ENCODE measurements around the gene ELP1. TPM values are rescaled to one million over a fixed set of nuclear protein-coding genes. Genes with fewer than 3 reads are reported as not detected.
"Not testable (repeated sequence)": the region's sequence is repeated elsewhere in the genome, so short reads cannot be mapped to it uniquely, and the experiment has no call there.

ELP1 gene
- total RNA-seq, 4 donors from 2014 or later = 10.0 to 27.2 (median 19.1) TPM

DNA sequence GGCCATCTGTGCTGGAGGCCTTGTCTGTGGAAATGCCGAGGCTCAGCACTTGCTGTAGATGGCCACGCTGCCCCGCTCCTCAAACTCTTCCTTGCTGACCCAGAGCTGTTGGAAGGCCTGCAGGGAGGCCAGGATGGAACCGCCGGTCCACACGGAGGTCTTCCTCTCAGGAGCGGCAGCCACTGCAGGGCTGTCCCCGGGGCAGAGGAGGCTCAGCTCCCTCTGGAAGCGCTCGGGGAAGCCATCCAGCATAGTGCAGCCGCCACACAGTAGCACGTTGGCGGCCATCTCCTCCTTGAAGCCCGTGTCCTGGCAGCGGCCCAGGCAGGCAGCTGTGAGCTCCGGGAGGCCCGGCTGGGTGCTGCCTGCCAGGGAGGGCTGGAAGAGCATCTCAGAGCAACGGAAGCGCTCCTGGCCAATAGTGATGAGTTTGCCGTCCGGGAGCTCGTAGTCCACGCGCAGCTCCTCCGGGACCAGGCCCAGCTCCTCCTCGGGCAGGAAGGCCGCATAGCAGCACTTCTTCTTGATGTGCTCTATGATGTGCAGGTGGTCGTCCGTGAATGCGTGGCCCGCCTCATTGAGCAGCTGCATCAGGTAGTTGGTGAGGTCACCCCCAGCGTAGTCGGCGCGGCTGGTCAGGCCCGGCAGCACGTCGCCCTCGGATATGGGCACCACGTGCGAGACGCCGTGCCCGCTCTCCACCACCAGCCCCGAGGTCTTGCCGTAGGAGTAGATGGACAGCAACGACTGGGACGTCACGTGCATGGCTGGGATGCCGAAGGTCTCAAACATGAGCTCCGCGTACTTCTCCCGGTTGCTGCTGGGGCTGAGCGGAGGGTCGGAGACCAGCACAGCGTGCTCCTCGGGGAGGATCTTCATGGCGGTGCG, 79.0 kb downstream of the ELP1 start:
- TF ChIP-seq, protein P1, sequence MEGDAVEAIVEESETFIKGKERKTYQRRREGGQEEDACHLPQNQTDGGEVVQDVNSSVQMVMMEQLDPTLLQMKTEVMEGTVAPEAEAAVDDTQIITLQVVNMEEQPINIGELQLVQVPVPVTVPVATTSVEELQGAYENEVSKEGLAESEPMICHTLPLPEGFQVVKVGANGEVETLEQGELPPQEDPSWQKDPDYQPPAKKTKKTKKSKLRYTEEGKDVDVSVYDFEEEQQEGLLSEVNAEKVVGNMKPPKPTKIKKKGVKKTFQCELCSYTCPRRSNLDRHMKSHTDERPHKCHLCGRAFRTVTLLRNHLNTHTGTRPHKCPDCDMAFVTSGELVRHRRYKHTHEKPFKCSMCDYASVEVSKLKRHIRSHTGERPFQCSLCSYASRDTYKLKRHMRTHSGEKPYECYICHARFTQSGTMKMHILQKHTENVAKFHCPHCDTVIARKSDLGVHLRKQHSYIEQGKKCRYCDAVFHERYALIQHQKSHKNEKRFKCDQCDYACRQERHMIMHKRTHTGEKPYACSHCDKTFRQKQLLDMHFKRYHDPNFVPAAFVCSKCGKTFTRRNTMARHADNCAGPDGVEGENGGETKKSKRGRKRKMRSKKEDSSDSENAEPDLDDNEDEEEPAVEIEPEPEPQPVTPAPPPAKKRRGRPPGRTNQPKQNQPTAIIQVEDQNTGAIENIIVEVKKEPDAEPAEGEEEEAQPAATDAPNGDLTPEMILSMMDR (IDR thresholded peaks at IDR 0.05) = no peak
- TF ChIP-seq POLR2A (IDR thresholded peaks at IDR 0.05) = no peak
- H3K4me3 ChIP-seq (ENCODE audit: low read depth, poor library complexity, severe bottlenecking) = no peak overlapping the region
- peak in 1 of 2 donors; percentile 82 for DNase-seq (ENCODE audit: low spot score in 2 of 2)
- WGBS, 2 donors = 92 to 94% methylated on average over 40 to 46 of the region's 59 CpGs
- intact Hi-C loops (cut with DNase I; ENCODE audit: low total_unique reads) = no loop called here

DNA sequence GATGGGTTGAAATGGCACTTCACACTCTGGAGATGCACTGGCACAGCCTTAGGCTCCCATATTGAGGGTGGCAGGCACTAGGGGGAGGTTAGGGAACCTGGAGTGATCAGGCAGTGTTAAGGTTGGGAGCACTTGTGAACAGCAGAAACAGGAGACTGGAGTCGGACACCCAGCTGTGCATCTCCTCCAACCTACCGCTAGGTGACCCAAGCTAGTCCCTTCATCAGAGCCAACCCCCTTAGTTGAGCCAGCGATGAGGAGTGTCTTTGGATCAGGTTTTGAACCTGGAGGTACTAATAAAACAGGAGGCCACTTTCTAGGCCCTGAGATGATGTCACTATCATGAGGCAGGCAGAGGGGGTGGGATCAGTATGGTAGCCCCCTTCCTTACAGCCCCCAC, 79.8 kb downstream of the ELP1 start:
- WGBS, 2 donors = 95 to 97% methylated on average over 3 of the region's 3 CpGs
- H3K4me3 ChIP-seq (ENCODE audit: low read depth, poor library complexity, severe bottlenecking) = no peak overlapping the region
- no peak for DNase-seq (ENCODE audit: low spot score in 2 of 2)
- TF ChIP-seq, protein P1 (IDR thresholded peaks at IDR 0.05) = no peak
- no peak for TF ChIP-seq POLR2A (IDR thresholded peaks at IDR 0.05)
- intact Hi-C loops (cut with DNase I; ENCODE audit: low total_unique reads) = no loop called here

DNA sequence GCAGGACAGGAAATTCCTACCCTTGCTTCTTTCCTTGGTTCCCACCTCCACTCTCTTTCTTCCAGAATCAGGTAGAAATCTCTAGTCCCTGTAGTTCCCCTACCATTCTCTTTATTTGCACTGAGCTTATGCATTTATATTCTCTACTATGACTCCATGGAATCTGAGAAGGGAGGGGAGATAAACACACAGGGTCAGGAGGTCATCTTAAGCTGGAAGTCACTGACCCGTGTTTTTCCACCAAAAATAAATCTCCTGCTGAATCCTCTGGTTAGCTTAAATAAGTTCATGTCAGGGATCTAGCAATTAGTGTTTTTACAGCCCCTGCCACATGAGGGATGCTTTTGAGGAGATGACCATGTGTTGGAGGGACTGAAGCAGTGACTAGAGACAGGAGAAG, 81.8 kb downstream of the ELP1 start:
- peak in 1 of 2 donors; percentile 2 for DNase-seq (ENCODE audit: low spot score in 2 of 2)
- intact Hi-C loops (cut with DNase I; ENCODE audit: low total_unique reads) = no loop called here
- no peak for TF ChIP-seq POLR2A (IDR thresholded peaks at IDR 0.05)
- TF ChIP-seq, protein P1 (IDR thresholded peaks at IDR 0.05) = no peak
- 53 to 56% methylated on average over 1 of the region's 1 CpG for WGBS, 2 donors
- no peak overlapping the region for H3K4me3 ChIP-seq (ENCODE audit: low read depth, poor library complexity, severe bottlenecking)

DNA sequence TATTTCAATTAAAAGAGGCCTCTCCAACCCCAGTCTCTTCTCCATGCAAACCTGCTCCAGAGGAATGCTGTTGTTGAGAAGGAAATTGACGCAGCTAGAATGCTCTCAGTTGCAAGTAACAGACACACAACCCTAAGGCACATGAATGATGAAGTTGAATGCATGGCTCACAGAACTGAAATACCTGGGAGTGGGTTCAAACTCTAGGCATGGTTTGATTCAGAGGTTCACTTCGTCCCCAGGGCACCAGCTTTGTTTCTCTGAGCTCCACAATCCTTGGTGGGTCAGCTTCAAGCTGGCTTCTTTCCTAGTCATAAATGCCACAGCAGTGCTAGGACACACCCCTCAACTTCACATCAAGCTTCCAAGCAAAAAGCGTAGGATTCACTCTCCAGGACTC, 82.8 kb downstream of the ELP1 start:
- no peak for DNase-seq (ENCODE audit: low spot score in 2 of 2)
- TF ChIP-seq POLR2A (IDR thresholded peaks at IDR 0.05) = no peak
- TF ChIP-seq, protein P1 (IDR thresholded peaks at IDR 0.05) = no peak
- intact Hi-C loops (cut with DNase I; ENCODE audit: low total_unique reads) = no loop called here
- no peak overlapping the region for H3K4me3 ChIP-seq (ENCODE audit: low read depth, poor library complexity, severe bottlenecking)
- 71 to 93% methylated on average over 3 of the region's 3 CpGs for WGBS, 2 donors

DNA sequence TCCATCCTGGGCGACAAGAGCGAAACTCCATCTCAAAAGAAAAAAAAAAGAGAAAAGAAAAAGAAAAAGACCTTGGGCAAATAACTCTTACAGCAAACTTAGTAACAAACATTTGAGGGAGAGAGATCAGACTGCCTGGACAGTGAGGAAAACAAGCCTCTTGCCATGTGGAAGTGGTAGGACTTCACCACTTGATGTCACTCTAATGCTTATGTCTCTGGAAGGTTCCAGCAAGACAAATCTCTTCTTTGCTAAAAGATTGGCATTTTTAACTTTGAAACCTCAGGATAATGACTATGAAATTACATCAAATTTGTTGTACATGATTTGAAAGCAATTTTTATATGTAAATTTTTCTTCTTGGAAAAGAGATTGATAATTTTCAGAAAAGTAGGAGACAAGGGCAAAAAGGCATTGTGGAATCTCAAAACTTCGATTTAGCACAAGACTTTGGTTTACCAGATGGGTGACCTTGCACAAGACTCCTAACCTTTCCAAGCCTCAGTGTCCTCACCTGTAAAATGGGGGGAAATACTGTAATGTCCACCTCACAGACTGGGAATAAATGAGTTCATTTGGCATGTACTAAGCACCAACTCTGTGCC, 83.5 kb downstream of the ELP1 start:
- WGBS, 2 donors = 97% methylated on average over 3 of the region's 3 CpGs
- H3K4me3 ChIP-seq (ENCODE audit: low read depth, poor library complexity, severe bottlenecking) = no peak overlapping the region
- no peak for TF ChIP-seq POLR2A (IDR thresholded peaks at IDR 0.05)
- TF ChIP-seq, protein P1 (IDR thresholded peaks at IDR 0.05) = no peak
- intact Hi-C loops (cut with DNase I; ENCODE audit: low total_unique reads) = no loop called here
- DNase-seq (ENCODE audit: low spot score in 2 of 2) = peak in 1 of 2 donors; percentile 14

DNA sequence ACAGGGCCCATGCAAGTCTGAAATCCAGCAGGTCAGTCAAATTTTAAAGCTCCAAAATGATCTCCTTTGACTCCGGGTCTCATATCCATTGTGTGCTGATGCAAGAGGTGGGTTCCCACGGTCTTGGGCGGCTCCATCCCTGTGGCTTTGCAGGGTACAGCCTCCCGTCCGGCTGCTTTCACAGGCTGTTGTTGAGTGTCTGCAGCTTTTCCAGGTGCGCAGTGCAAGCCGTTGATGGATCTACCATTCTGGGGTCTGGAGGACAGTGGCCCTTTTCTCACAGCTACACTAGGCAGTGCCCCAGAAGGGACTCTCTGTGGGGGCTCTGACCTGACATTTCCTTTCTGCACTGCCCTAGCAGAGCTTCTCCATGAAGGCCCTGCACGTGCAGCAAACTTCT, 85.6 kb downstream of the ELP1 start:
- WGBS, 2 donors = 97 to 98% methylated on average over 8 of the region's 8 CpGs
- intact Hi-C loops (cut with DNase I; ENCODE audit: low total_unique reads) = not testable (repeated sequence)
- peak in 1 of 2 donors; percentile 73 for DNase-seq (ENCODE audit: low spot score in 2 of 2)

More for the DNA sequence above, 85.6 kb downstream of the ELP1 start:
- H3K4me3 ChIP-seq (ENCODE audit: low read depth, poor library complexity, severe bottlenecking) = not testable (repeated sequence)

Data from lower leg skin (tissue), 4 donors.